Activated CD4-positive, alpha-beta T cell treated with anti-CD3 and anti-CD28 coated beads for 1 hour (primary cell): ENCODE results near the gene PLA2G4A.

ENCODE experiments used
- DNase-seq: peaks from one replicate; pipeline ENCODE4 v3.0.0-alpha.2; 2020

PLA2G4A gene

DNA sequence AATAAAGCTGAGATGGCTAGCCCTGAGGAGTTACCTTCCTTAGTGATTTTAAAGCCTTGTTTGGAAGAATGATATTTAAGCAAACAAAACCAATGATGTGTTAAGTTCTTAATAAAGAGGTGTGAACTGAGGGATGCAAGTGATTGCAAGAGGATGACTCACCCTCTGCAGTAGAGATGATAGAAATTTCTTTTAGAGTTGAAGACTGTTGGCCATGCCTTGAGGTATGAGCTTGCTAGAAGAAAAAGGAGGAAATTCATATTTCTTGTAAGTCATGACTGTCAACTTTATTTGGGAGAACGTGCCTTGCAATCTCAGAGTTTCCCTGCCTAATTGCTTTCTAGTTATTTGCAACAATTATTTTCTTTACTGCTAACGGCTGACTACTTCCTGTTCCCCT lies 94.7 kb downstream of the PLA2G4A start:
- no peak for DNase-seq

DNA sequence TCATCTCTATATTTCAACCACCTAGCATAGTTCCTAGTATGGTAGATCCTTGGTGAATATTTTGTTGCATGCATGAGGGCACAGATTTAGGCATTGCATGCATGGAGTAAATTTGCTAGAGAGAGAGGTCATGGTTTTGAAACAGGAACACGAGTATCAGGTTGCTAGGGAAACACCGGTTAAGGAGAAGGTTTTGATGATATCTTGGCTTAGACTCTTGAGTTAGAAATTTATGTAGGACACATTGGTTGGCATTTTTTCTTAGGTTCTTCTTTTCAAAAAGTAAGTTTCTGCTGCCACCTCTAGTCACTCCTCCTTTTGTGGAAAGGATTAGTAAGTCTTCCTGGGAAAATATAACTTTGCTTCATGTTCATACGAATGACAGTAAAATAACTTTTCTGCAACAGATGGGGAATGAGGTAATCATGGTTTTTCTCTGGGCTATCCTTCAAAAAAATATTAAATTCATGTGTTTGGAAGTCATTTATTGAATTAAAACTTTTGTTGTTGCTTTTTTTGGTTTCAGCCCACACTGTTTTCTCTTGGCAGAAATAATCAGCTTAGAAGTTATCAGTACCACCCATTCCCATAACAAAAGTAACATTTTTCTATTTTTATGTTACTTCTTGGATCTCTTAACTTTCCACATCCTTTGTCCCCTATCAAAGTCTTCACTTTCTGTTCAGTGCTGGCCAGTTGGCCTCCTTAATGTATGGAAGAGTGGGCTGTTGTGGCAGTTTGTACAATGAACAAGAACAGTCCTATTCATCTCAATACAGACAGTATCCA lies 97.3 kb downstream of the PLA2G4A start:
- no peak for DNase-seq

DNA sequence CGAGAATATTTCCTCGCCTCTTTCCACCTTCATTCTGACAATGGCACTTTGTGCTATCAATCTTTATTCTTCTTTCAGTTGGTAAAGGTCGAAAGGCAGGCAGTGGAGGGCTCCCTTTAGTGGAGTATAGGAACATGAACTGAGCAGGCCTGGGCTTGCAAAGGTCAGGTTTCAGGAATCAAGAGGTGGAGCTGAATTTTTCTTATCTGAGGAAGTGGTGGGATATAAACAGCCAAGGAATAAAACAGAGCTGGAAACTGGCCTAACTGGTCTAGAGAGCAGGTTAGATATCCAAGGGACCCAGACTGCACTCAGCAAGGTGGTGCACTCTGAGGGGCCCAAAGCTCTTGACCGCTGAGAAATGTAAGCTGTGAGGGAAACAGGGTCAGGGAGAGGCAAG lies 99.1 kb downstream of the PLA2G4A start:
- DNase-seq = no peak

DNA sequence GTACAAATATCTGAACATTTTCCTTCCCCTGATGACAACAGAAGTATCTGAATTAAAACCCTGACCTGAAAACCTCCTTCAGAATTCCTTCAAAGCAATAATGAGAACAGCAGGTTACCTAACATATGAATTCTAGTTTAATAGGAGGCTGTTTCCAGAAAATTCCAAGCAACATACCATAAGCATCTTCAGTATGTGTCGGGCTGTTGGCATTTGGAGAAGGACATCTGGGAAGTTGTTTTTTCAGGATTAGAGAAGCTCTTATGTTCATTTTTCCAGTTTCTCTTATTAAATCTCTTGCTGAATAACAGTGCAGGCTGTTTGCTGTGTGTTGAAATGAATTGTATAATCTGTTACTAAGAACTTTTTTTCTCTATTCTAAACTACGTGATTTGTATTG lies 101.5 kb downstream of the PLA2G4A start:
- DNase-seq = no peak

DNA sequence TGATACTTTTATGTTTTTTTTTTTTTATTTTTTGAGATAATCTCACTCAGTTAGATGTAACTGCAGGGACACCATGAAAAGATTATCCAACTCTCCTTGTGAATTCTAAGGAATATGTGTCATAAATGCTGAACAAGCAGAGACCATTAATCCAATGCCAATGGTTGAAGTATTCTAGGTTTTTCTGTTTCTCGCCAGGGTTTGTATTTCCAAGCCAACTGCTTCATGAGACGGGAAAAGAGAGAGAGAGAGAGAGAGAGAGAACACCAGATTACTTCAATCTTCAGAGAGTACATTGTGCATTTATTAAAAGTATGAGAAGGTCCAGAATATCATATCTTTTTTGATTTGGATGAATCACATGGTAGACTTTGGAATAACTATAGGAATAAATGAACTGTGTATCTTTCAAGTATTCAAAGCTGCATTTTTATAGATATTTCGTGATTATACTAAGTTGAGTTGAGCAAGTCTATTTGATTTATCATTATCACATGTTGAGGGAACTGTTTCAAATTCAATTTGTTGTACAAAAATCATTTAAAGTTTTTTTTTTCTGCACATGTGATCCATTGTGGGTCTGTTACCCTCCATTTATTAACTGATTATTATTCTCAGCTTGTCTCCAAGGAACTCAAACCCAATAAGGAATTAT lies 108.4 kb downstream of the PLA2G4A start:
- DNase-seq = no peak

DNA sequence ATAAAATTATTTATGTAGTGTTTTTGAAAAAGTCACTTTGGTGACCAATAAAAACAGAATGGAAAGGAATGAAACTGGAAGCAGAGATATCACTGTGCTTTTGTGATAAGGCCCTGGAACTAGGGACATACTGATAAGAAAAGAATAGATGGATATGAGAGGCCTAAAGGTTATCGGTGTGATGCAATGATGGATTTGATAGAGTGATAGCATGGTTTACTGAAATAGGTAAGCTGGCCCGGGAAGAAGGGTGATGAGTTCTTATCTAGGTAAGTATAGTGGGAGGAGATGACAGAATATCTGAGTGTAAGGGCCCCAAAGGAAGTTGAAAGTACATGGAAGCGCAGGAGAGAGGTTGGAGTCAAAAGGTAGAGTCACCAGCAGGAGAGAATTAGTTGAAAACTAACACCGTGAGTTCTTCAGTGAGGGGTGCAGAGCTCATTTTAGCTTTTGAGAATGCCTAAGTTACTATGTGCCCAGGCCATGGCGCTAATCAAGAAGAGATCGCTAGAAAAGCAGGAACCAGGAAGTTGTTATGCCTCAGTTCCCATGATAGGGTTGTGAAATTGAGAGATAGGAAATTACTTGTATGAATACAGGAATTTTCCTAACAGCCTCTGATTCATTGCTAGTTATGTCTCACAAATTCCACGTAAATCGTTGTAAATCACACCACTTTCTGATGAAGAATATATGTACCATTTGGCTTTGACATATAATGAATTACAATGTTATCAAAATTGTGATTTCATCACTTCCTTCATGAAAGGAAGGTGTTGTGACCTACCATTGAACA lies 115.3 kb downstream of the PLA2G4A start:
- no peak for DNase-seq

DNA sequence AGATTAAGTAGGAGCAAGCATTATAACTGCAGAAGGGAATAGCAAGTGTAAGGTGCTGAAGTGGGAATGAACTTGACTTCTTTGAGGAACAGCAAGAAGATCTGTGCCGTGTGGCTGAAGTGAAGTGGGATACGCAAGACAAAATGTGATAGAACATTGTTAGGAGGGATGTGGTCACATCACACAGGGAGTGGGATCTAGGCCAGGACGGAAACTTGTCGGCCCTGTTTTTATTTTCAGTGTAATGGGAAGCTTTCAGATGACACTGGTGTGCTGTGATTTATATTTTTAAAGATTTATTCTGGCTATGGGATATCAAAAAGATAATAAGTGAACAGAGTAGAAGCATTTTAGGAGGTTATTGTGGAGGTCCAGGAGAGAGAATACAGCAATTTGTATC lies 116.4 kb downstream of the PLA2G4A start:
- DNase-seq = no peak

DNA sequence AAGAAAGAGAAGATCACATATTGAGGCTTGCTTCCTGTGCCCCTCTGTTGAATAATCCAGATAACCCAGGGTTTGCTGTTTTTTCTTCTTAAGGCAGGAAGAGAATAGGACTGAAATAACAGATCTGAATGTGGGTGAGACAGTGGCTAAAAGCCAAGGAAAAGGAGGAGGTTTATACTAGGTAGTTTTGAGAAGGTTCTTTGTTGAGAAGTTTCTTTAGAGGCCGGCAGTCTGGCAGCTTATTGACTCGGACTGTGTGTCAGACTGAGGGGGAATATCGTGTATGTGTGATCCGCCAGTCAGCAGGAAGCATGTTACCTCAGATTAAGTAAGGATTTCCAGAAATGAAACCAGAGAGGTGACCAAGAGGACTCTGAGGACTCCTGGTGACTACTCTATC lies 119.8 kb downstream of the PLA2G4A start:
- DNase-seq = no peak

DNA sequence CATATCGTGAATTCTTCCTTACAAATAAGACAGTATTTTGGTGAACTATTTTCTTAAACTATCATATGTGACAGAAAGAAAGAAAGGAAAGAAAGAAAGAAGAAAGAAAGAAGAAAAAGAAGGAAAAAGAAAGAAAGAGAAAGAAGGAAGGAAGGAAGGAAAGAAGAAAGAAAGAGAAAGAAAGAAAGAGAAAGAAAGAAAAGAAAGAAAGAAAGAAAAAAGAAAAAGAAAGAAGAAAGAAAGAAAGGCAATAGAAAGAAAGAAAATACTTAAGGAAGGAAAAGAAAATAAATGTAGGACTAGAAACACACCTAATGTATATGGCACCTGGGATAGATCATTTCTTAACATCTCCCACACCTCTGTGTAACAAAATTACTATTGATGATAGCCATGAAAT lies 120.4 kb downstream of the PLA2G4A start:
- no peak for DNase-seq

DNA sequence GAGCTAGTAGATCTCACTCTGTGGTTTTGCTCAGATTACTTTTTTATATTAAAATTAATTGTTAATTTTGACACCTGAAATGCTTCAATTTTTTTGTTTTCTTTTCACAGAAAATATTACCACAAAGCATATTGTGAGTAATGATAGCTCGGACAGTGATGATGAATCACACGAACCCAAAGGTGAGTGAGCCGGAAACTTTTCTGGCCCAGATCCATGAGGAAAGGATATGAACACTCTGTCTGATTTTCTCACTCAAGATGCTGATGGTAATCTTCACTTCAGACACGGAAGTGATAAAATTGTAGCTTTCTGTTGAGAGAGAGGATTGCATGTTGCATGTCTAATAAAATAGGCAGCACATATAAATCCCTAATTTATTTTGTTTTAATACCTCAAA lies 121.8 kb downstream of the PLA2G4A start:
- DNase-seq = no peak

DNA sequence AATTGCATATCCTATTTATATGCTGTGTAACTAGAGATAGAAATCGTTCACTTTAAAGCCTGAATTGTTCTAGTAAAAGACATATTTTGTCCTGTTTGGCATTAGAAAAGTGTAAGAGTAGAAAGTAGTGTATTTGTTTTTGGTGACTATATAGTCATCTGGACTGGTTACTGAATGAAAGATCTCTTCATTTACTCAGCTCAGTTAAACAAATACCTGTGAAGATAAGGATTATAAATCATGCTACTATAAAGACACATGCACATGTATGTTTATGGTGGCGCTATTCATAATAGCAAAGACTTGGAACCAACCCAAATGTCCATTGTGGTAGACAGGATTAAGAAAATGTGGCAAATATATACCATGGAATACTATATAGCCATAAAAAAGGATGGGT lies 125.1 kb downstream of the PLA2G4A start:
- no peak for DNase-seq

DNA sequence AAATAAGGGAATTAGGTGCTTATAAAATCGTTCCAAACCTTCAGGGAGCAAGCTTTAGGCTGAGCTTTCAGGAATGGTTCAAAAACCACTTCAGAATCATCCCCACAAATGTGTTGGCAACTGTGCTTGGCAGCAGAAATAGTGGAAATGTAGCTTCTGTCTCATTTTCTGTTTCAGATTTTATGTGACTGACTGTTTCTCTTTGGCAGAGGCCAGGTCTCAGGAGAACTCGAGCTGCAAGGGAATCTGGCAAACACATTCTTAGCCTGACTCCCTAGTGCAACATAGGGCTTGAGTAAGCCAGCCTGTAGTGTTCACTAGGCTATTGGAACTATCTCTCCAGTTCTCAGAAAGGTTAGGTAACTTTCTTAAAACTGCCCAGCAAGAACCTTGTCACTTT lies 128.6 kb downstream of the PLA2G4A start:
- no peak for DNase-seq

DNA sequence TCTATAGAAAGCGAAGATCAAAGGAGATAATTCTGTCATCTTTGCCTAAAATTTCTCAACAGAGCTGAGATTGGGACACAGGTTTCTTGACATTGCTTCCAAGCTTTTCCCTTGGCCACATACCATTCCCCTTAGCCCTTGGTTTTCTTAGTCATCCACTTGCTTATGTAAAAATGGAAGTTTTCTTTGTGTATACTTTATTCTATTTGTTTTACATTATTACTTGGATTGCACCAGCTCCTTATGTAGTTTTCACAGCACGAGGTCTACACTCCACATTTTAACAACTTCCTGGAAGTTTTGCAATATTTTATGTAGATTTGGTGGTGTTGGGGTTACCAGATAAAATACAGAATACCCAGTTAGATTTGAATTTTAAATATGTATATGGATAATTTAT lies 129.8 kb downstream of the PLA2G4A start:
- DNase-seq = no peak

DNA sequence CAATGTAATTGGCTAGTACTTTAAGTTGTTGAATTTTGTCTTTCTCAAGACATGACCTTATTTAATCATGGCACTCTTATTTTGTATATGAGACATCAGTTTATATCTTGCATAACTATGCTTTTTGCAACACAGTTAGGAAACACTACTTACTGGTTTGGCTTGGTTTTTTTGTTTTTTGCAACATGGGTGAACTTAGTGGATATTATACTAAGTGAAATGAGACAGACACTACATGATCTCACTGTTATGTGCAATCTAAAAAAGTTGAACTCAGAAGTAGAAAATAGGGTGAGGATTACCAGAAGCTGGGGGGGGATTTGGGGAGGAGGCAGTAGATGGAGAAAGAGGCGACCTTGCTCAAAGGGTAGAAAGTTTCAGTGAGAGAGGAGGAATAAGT lies 132.1 kb downstream of the PLA2G4A start:
- DNase-seq = no peak

DNA sequence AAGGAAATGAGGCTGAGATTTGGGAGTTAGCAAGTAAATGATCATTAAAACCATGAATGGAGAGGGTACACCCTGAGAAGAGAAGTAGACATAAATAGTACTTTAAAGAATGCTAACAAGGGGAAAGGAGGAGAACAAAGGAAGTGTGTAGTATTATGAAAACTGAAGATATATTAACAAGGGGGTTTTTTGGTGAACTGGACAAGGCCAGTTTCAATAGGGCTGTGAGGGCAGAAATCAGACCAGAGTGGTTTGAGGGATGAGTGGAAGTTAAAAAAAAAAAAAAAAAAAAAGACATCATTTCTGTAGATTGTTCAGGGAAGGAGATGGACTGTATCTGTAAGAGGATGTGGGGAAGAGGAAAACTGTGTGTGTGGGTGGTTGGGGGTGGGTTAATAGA lies 137.1 kb downstream of the PLA2G4A start:
- no peak for DNase-seq

DNA sequence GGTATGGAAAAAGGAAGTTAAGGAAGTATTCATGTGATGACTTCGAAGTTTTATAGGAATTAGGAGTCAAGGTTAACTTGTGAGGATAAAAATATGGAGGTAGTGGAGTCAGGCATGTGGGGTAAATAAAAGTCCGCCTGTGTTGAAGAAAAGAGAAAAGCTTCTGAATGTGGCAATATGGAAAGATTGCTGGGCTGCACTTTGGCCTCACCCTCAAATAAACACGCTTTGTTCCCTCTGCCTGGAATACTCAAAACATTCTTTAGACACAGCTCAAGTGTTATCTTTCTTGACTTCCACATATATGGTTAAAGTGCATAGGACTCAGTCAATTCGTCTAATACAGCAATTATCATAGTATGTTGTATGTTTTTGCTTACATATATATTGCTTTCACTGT lies 137.7 kb downstream of the PLA2G4A start:
- no peak for DNase-seq

DNA sequence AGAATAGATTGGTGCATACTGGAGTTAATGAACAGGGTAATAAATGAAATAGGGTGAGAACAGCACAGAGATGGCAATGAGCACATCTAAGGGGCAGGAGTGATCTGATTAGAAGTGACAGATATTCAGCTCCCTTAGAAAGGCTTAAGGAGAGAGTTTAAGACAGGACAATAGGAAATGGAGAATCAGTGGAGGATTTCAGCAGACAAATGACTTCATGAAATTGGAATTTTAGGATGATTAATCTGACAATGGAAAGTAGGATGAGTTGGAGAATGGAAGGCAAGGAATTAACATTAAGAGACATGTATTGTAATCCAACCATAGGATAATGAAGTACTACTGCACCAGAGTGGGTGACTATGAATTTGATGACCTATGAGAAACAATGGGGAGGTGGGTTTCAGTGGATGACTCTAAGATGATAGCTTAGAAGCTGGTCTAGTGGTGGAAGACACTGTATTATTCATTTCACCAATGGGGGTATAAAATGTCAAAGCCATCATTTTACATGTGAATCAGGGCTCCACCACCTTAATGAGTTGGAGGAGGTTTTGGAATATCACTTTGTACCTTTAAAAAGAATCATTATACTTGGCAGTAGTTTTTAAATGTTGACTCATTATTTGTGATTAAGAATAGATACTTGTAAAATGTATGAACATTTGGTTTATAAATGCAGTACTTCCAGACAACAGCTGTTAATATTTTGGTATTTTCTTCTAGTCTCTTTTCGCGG lies 139.1 kb downstream of the PLA2G4A start:
- DNase-seq = no peak

DNA sequence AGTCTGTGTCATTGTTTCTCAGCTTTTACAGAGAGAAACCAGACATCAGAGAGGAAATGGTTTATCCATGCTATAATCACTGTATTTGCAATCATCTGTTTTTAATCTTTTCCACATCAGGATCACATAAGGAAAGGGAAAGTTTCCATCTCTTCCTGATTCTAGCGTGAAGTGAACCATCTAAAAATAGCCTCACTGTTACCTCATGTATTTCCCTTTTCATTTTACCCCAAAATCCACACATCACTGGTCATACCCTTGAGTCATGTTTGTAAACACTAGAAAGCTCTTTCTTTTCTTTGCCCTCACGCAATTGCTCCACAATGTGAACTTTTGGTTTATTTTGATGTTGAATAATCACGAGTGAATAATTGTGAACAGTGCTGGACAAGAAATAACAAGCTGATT lies 146.0 kb downstream of the PLA2G4A start:
- DNase-seq = no peak

DNA sequence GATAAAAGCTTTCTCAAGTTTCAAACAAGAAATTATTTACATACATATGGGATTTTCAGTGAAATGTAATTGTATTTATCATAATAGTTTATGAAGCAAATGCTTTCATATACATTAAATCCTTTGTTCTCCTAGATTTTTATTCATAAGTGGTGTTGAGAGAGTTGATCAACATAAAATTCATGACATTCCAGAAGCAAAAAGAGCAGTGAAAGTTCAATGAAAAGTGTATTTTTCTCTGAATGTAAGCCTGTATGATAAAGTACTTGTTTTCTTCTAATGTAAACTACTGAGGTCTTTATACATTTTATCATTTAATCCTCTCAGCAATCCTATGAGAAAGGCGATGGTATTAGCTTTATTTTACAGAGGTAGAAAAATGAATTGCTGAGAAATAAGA lies 146.5 kb downstream of the PLA2G4A start:
- no peak for DNase-seq

DNA sequence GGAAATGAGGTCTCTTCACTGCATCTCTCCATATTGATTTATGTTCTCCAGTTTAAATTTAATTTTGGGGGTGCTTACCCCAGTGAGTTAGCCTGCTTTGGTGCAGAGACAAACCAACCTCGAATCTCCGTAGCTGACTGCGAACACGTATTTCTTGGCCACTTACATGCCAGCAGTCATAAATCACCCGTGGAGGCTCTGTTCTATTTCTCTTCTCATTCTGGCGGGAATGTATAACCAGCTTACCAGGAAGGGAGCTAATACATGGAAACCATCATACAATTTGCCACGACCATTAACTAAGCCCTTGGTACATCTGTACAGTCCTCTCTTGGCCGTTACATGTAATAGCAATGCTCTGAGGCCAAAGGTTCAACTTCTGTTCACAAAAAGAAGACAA lies 148.0 kb downstream of the PLA2G4A start:
- no peak for DNase-seq

DNA sequence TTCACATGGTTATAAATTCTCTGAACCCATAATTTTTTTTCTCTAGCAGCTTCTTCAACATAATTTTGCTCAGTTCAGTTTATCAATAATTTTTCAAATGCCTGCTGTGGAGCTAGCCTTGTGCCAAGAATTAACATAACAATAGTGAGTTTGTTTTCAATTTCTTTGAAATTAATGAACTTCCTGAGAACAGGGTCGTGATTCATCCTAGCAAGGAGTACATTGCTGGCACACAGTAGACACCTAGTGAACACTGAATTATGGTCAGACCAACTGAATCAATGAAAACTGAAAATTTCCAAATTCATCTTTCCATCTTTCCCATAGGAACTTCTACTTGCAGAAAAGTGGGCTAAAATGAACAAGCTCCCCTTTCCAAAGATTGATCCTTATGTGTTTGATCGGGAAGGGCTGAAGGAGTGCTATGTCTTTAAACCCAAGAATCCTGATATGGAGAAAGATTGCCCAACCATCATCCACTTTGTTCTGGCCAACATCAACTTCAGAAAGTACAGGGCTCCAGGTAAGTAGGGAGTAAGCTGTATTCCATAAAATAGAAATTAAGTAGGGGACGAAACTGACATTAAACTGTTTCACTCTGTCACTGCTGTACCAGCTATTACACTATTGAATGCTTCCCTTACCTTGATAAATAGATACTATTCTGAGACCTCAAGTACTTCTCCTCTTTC lies 148.7 kb downstream of the PLA2G4A start:
- no peak for DNase-seq
